Measurements from ENCODE around the gene SLC25A13. TPM values are rescaled to one million over a fixed set of nuclear protein-coding genes. Genes with fewer than 3 reads are reported as not detected.

The SLC25A13 gene
- total RNA-seq, 2 experiments from 2014 or later, result 7.3 to 9.0 TPM

DNA sequence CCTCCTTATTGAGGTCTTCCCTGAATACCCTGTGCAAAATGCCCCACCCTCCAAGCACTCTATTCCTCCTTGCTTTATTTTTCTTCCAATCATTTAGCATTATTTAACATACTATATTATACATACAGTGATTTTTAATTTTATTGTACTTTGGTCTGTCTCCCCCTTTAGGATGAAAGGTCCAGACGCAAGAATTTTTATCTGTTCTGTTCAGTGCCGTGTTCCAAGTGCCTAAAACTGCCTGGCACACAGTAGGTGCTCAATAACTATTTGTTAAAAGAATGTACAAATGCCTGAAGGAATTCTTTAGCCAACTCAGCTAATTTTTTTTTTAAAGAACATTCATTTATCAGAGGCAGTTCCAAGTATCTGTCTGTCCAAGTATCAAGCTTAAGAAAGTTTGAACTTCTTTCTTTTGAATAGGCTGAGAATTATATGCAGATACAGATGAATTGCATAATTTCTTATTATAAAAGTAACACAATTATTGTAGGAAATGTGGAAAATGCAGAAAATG, 34.1 kb upstream of the SLC25A13 start:
- TF ChIP-seq, protein P1, sequence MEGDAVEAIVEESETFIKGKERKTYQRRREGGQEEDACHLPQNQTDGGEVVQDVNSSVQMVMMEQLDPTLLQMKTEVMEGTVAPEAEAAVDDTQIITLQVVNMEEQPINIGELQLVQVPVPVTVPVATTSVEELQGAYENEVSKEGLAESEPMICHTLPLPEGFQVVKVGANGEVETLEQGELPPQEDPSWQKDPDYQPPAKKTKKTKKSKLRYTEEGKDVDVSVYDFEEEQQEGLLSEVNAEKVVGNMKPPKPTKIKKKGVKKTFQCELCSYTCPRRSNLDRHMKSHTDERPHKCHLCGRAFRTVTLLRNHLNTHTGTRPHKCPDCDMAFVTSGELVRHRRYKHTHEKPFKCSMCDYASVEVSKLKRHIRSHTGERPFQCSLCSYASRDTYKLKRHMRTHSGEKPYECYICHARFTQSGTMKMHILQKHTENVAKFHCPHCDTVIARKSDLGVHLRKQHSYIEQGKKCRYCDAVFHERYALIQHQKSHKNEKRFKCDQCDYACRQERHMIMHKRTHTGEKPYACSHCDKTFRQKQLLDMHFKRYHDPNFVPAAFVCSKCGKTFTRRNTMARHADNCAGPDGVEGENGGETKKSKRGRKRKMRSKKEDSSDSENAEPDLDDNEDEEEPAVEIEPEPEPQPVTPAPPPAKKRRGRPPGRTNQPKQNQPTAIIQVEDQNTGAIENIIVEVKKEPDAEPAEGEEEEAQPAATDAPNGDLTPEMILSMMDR (IDR thresholded peaks at IDR 0.05), result no peak
- Mint-ChIP-seq H3K9me3 (no peaks in the 10 kb centered on the region), H3K27me3 (no peaks in the 10 kb centered on the region), H3K4me1 (ENCODE audit: low read depth) (no peaks in the 10 kb centered on the region), H3K4me3 (no peak overlapping the region), H3K36me3 (ENCODE audit: low read depth) (no peaks in the 10 kb centered on the region), H3K27ac (no peak overlapping the region)
- ATAC-seq, result no peak
- ChIA-PET CTCF (no interaction called here), POLR2A (no interaction called here)
- no peak for DNase-seq
- intact Hi-C loops (cut with micrococcal nuclease), result no loop called here

DNA sequence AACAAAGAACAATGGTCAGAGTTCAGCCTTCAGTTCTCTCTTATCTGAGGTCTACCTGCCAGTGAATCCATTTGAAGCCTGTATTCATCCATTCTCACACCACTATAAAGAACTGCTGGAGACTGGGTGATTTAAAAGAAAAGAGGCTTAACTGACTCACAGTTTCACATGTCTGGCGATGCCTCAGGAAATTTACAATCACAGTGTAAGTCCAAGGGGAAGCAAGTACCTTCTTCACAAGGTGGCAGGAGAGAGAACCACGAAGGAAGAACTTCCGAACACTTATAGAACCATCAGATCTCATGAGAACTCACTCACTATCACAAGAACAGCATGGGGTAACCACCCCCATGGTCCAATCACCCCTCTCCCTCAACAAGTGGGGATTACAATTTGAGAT, 33.0 kb upstream of the SLC25A13 start:
- DNase-seq (no peak), ATAC-seq (no peak)
- intact Hi-C loops (cut with micrococcal nuclease), result no loop called here
- H3K27ac Mint-ChIP-seq, result no peak overlapping the region
- ChIA-PET CTCF (no interaction called here), POLR2A (no interaction called here)
- peaks cover 4% of the 10 kb centered on the region for H3K27me3 Mint-ChIP-seq
- H3K4me3 Mint-ChIP-seq, result no peak overlapping the region
- TF ChIP-seq, protein P1 (IDR thresholded peaks at IDR 0.05), result no peak
- no peaks in the 10 kb centered on the region for H3K36me3 Mint-ChIP-seq (ENCODE audit: low read depth)
- H3K4me1 Mint-ChIP-seq (ENCODE audit: low read depth), result no peaks in the 10 kb centered on the region
- H3K9me3 Mint-ChIP-seq, result no peaks in the 10 kb centered on the region

GRCh38 chr7:96349572-96349971, 27.7 kb upstream of the SLC25A13 start:
- no peak overlapping the region for H3K4me3 Mint-ChIP-seq
- H3K27ac Mint-ChIP-seq, result no peak overlapping the region
- H3K36me3 Mint-ChIP-seq (ENCODE audit: low read depth), result no peaks in the 10 kb centered on the region
- intact Hi-C loops (cut with micrococcal nuclease), result no loop called here
- DNase-seq (no peak), ATAC-seq (no peak)
- no peaks in the 10 kb centered on the region for H3K4me1 Mint-ChIP-seq (ENCODE audit: low read depth)
- H3K9me3 Mint-ChIP-seq, result no peaks in the 10 kb centered on the region
- H3K27me3 Mint-ChIP-seq, result peaks cover 13% of the 10 kb centered on the region
- ChIA-PET CTCF (no interaction called here), POLR2A (no interaction called here)
- TF ChIP-seq, protein P1 (IDR thresholded peaks at IDR 0.05), result no peak

GRCh38 chr7:96347471-96347870, 25.6 kb upstream of the SLC25A13 start:
- ChIA-PET POLR2A (interaction anchor here (0.5 kb wide), 1 partner anchor 877 kb away, joined by 3 read pairs; no protein-coding TSS in a partner anchor), CTCF (no interaction called here)
- intact Hi-C loops (cut with micrococcal nuclease), result no loop called here

GRCh38 chr7:96346293-96346953, 24.5 kb upstream of the SLC25A13 start:
- Mint-ChIP-seq H3K36me3 (ENCODE audit: low read depth) (no peaks in the 10 kb centered on the region), H3K27me3 (peaks cover 23% of the 10 kb centered on the region), H3K9me3 (no peaks in the 10 kb centered on the region), H3K4me3 (no peak overlapping the region), H3K4me1 (ENCODE audit: low read depth) (no peaks in the 10 kb centered on the region), H3K27ac (no peak overlapping the region)
- ChIA-PET POLR2A (no interaction called here), CTCF (interaction anchor here (1.0 kb wide), 1 partner anchor 11 kb away, joined by 4 read pairs; no protein-coding TSS in a partner anchor)
- ATAC-seq (no peak), DNase-seq (no peak)
- intact Hi-C loops (cut with micrococcal nuclease), result no loop called here
- TF ChIP-seq, protein P1 (IDR thresholded peaks at IDR 0.05), result no peak

More at GRCh38 chr7:96347471-96347870, 25.6 kb upstream of the SLC25A13 start:
- Mint-ChIP-seq H3K4me3 (no peak overlapping the region), H3K27ac (no peak overlapping the region), H3K27me3 (peaks cover 21% of the 10 kb centered on the region), H3K9me3 (no peaks in the 10 kb centered on the region), H3K36me3 (ENCODE audit: low read depth) (no peaks in the 10 kb centered on the region), H3K4me1 (ENCODE audit: low read depth) (no peaks in the 10 kb centered on the region)
- TF ChIP-seq, protein P1 (IDR thresholded peaks at IDR 0.05), result no peak
- no peak for ATAC-seq
- no peak for DNase-seq

Measured in activated CD8-positive, alpha-beta T cell treated with anti-CD3 and anti-CD28 coated beads for 36 hours (primary cell).